SK-N-SH (cell line): ENCODE results near the gene GNAS-AS1. TPM values are rescaled to one million over a fixed set of nuclear protein-coding genes. Genes with fewer than 3 reads are reported as not detected.

Source experiments
- CTCF ChIA-PET: fragments of 300-600, 350-600 bp; formaldehyde crosslinking; extraction: SDS; loops from one replicate; lab custom pipeline; 2021; lab: Yijun Ruan, JAX
- POLR2A ChIA-PET: fragments of 350-600 bp; sonication (Branson Sonifier 250); formaldehyde crosslinking; extraction: SDS; loops from one replicate; lab custom pipeline; 2020; ENCODE audit warnings: antibody characterized with exemption, inconsistent platforms; lab: Yijun Ruan, JAX
- DNase-seq: peaks from one replicate; pipeline ENCODE4 v3.0.0; 2012
- H2AFZ ChIP-seq: fragments of 200-600 bp; sonication (generic); 2 replicates; pipeline ENCODE4 v1.8.1; 2016; ENCODE audit warnings: antibody characterized with exemption, mild to moderate bottlenecking, low read depth
- H3F3A ChIP-seq: fragments of 200-600 bp; sonication (generic); replicated peaks from 2 replicates; pipeline ENCODE3; 2016; ENCODE audit warnings: antibody characterized with exemption, mild to moderate bottlenecking; ENCODE audit not compliant: insufficient read depth
- H3K27ac ChIP-seq, 2 experiments: fragments of 200-500 bp in 1 of 2; fragments of 200-600 bp in 1 of 2; sonication (Bioruptor generic) in 1 of 2; sonication (generic), shearing (Covaris generic) in 1 of 2; 2 replicates each; pipeline versions ENCODE4 v1.5.1 to v1.6.1; 2014 to 2016; ENCODE audit warnings: low read depth in 2 of 2, inconsistent platforms in 1 of 2, low read length in 1 of 2, mild to moderate bottlenecking in 1 of 2, mixed read lengths in 1 of 2
- H3K27me3 ChIP-seq: fragments of 200-600 bp; sonication (generic), shearing (Covaris generic); 2 replicates; pipeline ENCODE4 v1.6.1; 2016; ENCODE audit warnings: mixed run types; ENCODE audit not compliant: insufficient read depth
- H3K36me3 ChIP-seq, 2 experiments: fragments of 200-500 bp in 1 of 2; fragments of 200-600 bp in 1 of 2; sonication (Bioruptor generic) in 1 of 2; sonication (generic) in 1 of 2; replicated peaks in 1 of 2; 2 replicates each; pipeline versions ENCODE3 to v1.5.1; 2014 to 2016; ENCODE audit warnings: low read length in 1 of 2, mild to moderate bottlenecking in 1 of 2; ENCODE audit not compliant: insufficient read depth in 2 of 2, control insufficient read depth in 1 of 2
- H3K4me1 ChIP-seq, 2 experiments: fragments of 200-500 bp in 1 of 2; fragments of 200-600 bp in 1 of 2; sonication (Bioruptor generic) in 1 of 2; sonication (generic), shearing (Covaris generic) in 1 of 2; 2 replicates each; pipeline versions ENCODE4 v1.5.1 to v1.6.1; 2014 to 2016; ENCODE audit warnings: low read depth in 1 of 2, low read length in 1 of 2, mixed run types in 1 of 2; ENCODE audit not compliant: insufficient read depth in 2 of 2, control insufficient read depth in 1 of 2
- H3K4me2 ChIP-seq: fragments of 200-600 bp; sonication (generic), shearing (Covaris generic); 2 replicates; pipeline ENCODE4 v1.6.1; 2017; ENCODE audit warnings: mixed run types
- H3K4me3 ChIP-seq, 2 experiments: fragments of 200-500 bp in 1 of 2; fragments of 200-600 bp in 1 of 2; sonication (Bioruptor generic) in 1 of 2; sonication (generic), shearing (Covaris generic) in 1 of 2; 2 replicates each; pipeline versions ENCODE4 v1.5.1 to v1.8.1; 2014 to 2016; ENCODE audit warnings: low read depth in 2 of 2, inconsistent platforms in 1 of 2, low read length in 1 of 2, mild to moderate bottlenecking in 1 of 2, mixed read lengths in 1 of 2, moderate library complexity in 1 of 2
- H3K79me2 ChIP-seq: fragments of 200-600 bp; sonication (generic); 2 replicates; pipeline ENCODE4 v1.8.1; 2017; ENCODE audit warnings: mild to moderate bottlenecking; ENCODE audit not compliant: insufficient read depth
- H3K9ac ChIP-seq: fragments of 200-600 bp; sonication (generic); 2 replicates; pipeline ENCODE4 v1.6.1; 2017; ENCODE audit warnings: mixed run types
- H3K9me2 ChIP-seq: fragments of 200-600 bp; sonication (generic); 2 replicates; pipeline ENCODE4 v1.6.1; 2017; ENCODE audit warnings: mixed run types
- H3K9me3 ChIP-seq: fragments of 200-600 bp; sonication (generic); 2 replicates; pipeline ENCODE4 v1.6.1; 2017; ENCODE audit warnings: mixed run types, mild to moderate bottlenecking, moderate library complexity
- H4K20me1 ChIP-seq: fragments of 200-600 bp; sonication (generic); 2 replicates; pipeline ENCODE4 v1.6.1; 2017; ENCODE audit warnings: mild to moderate bottlenecking, mixed run types; ENCODE audit not compliant: insufficient read depth
- ELF1 ChIP-seq: IDR thresholded peaks from 2 replicates; pipeline ENCODE4 v1.4.0; 2012
- EZH2phosphoT487 ChIP-seq: fragments of 200-600 bp; sonication (generic); IDR thresholded peaks from 2 replicates; pipeline ENCODE4 v1.6.1; 2017; ENCODE audit warnings: low read depth, mixed run types, mild to moderate bottlenecking, antibody characterized with exemption, moderate library complexity, borderline replicate concordance
- FOXM1 ChIP-seq: IDR thresholded peaks from 2 replicates; pipeline ENCODE4 v1.4.0; 2012; ENCODE audit warnings: low read depth, mild to moderate bottlenecking
- GATA2 ChIP-seq: sonication (generic); formaldehyde crosslinking; IDR thresholded peaks from 2 replicates; pipeline ENCODE4 v1.5.0; 2020; ENCODE audit warnings: mild to moderate bottlenecking, missing genetic modification reagents
- RAD21 ChIP-seq: IDR thresholded peaks from 2 replicates; pipeline ENCODE4 v1.6.1; 2012; ENCODE audit warnings: mild to moderate bottlenecking, low read length
- REST ChIP-seq: IDR thresholded peaks from 2 replicates; pipeline ENCODE4 v1.6.1; 2012; ENCODE audit warnings: mild to moderate bottlenecking, low read depth, low read length, moderate library complexity
- SIN3A ChIP-seq: IDR thresholded peaks from 2 replicates; pipeline ENCODE4 v1.6.1; 2012; ENCODE audit warnings: low read depth, mild to moderate bottlenecking, low read length, moderate library complexity, borderline replicate concordance
- ZBTB33 ChIP-seq: IDR thresholded peaks from 2 replicates; pipeline ENCODE4 v1.4.0; 2012; ENCODE audit warnings: low read depth, borderline replicate concordance
- WGBS: methylation state at CpG from one replicate; pipeline ENCODE4 v1.1.6; 2017; ENCODE audit warnings: low lambda C conversion rate; 5-methylcytosine and 5-hydroxymethylcytosine counted together
- polyA plus RNA-seq, 3 experiments: library from polyadenylated mRNA; depleted of rRNA; stranded (reverse); fragments of >200 nt; gene quantifications; 2 replicates each; pipeline ENCODE4 v1.2.3, GENCODE V29; 2012

The GNAS-AS1 gene
- polyA plus RNA-seq, 1 of the 3 experiments (the other 2 are of a cell fraction) = 1.5 TPM

DNA sequence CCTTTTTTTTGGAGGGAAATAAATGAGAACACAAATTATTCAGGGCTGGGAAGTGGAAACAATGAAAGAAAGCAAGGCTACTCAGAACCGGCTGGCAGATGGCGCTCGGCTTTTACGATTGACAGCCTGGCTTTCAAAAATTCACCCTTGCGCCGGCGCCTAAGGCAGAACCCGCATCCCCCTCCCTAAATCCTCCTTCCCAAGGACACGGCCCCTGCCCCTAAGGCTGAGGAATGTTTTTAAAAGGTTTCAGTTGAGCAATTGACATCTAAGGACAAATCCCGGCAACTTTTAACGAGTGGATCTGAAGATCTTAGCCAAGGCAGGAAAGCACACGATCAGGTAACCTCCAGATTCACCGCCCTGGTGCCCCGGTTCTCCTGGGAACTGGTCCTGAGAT is 18.1 kb upstream of the GNAS-AS1 start:
- Histone ChIP-seq H3K4me3 (no peak overlapping the region), H3K9ac (no peak overlapping the region), H4K20me1 (no peaks in the 10 kb centered on the region), H3K9me3 (no peaks in the 10 kb centered on the region), H3K4me1 (peaks cover 0 to 6% of the 10 kb centered on the region in 2 experiments; a peak in 1 of 4 replicates), H3K4me2 (no peak overlapping the region), H3K36me3 (no peaks in the 10 kb centered on the region), H3K79me2 (no peaks in the 10 kb centered on the region), H3K27ac (no peak overlapping the region), H3K9me2 (no peaks in the 10 kb centered on the region), H3F3A (no peaks in the 10 kb centered on the region)
- WGBS = 83% methylated on average over 14 of the region's 14 CpGs
- CTCF ChIA-PET = interaction anchor here (1.5 to 4.7 kb wide), 7 partner anchors 11 to 586 kb away, joined by 3 to 47 read pairs (median 11); no protein-coding TSS in a partner anchor
- TF ChIP-seq ZBTB33 (no peak), GATA2 (CRISPR knock-in tag) (no peak), RAD21 (peak; percentile 27; the same call in 1 of the 2 replicates), SIN3A (no peak), EZH2phosphoT487 (no peak), ELF1 (no peak)
- TF ChIP-seq, all 33 proteins: peak for 1
- POLR2A ChIA-PET = no interaction called here
- Histone ChIP-seq H3K27me3 (no peaks in the 10 kb centered on the region), H2AFZ (no peak overlapping the region)
- DNase-seq = no peak

DNA sequence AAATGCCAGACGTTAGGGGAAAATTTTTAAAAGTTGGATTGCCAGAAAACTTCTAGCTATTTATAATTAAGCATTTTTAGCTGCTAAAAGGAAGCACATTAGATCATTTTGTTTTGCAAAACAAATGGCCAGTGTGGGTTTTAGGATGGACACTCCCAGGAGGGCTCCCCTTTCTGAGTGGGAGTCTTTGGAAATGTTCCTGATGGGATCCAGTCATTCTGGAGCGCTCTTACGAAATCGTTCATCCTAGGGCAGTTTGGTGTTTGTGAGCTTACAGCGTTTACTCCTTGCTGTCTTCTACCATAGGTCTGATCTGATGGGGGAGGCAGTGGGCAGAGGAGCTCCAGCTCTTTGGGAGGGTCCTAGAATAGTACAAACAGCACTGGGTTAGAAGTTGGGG is 16.5 kb upstream of the GNAS-AS1 start:
- CTCF ChIA-PET = interaction anchor here (0.6 to 7.6 kb wide), 12 partner anchors 10 to 629 kb away, joined by 3 to 66 read pairs (median 4); no protein-coding TSS in a partner anchor

More for the DNA sequence above, 16.5 kb upstream of the GNAS-AS1 start:
- no peak overlapping the region for H3K4me3 ChIP-seq
- WGBS = 72% methylated on average over 5 of the region's 5 CpGs
- DNase-seq = no peak
- H3K4me2 ChIP-seq = no peak overlapping the region
- no peaks in the 10 kb centered on the region for H3F3A ChIP-seq
- H3K4me1 ChIP-seq = peaks cover 0 to 4% of the 10 kb centered on the region in 2 experiments; a peak in 1 of 4 replicates
- H3K9me2 ChIP-seq = no peaks in the 10 kb centered on the region
- no peaks in the 10 kb centered on the region for H3K27me3 ChIP-seq
- no peak overlapping the region for H3K27ac ChIP-seq
- no peaks in the 10 kb centered on the region for H3K36me3 ChIP-seq
- H3K79me2 ChIP-seq = no peaks in the 10 kb centered on the region
- no peak overlapping the region for H2AFZ ChIP-seq
- POLR2A ChIA-PET = no interaction called here
- H3K9me3 ChIP-seq = no peaks in the 10 kb centered on the region
- H4K20me1 ChIP-seq = no peaks in the 10 kb centered on the region
- no peak overlapping the region for H3K9ac ChIP-seq
- TF ChIP-seq ZBTB33 (no peak), REST (no peak), FOXM1 (no peak), GATA2 (CRISPR knock-in tag) (no peak)
